Stimulated activated naive CD8-positive, alpha-beta T cell treated with anti-CD3 and anti-CD28 coated beads, Interleukin-15, Interleukin-2, amounts not matched to agents 100 ng/mL and 50 ng/mL, for 24 hours (primary cell): ENCODE measurements around the gene CYP2D6.
A peak's percentile ranks its signal among the peaks of the same experiment; 100 is the strongest.

Source experiments
- H3K27ac Mint-ChIP-seq: one replicate; pipeline ENCODE4 v1.8.0; 2021; ENCODE audit warnings: mild to moderate bottlenecking, mixed read lengths
- H3K27me3 Mint-ChIP-seq: one replicate; pipeline ENCODE4 v1.8.0; 2021; ENCODE audit warnings: mixed read lengths
- H3K36me3 Mint-ChIP-seq: one replicate; pipeline ENCODE4 v1.8.0; 2021; ENCODE audit warnings: low read depth, mixed read lengths
- H3K4me1 Mint-ChIP-seq: one replicate; pipeline ENCODE4 v1.8.0; 2021; ENCODE audit warnings: low read depth, mixed read lengths
- H3K4me3 Mint-ChIP-seq: one replicate; pipeline ENCODE4 v1.8.0; 2021; ENCODE audit warnings: mild to moderate bottlenecking, mixed read lengths
- H3K9me3 Mint-ChIP-seq: one replicate; pipeline ENCODE4 v1.8.0; 2021; ENCODE audit warnings: mixed read lengths

The CYP2D6 gene

GRCh38 chr22:42164901-42165300 lies 34.3 kb upstream of the CYP2D6 start:
- H3K4me1 Mint-ChIP-seq: no peaks in the 10 kb centered on the region
- H3K27me3 Mint-ChIP-seq: no peaks in the 10 kb centered on the region
- peak overlapping the region; percentile 9 for H3K27ac Mint-ChIP-seq
- no peak overlapping the region for H3K4me3 Mint-ChIP-seq
- peaks cover 26% of the 10 kb centered on the region for H3K36me3 Mint-ChIP-seq
- no peaks in the 10 kb centered on the region for H3K9me3 Mint-ChIP-seq

- no peak overlapping the region for H3K27ac Mint-ChIP-seq
- H3K4me1 Mint-ChIP-seq: no peaks in the 10 kb centered on the region
- peaks cover 29% of the 10 kb centered on the region for H3K36me3 Mint-ChIP-seq
- H3K9me3 Mint-ChIP-seq: no peaks in the 10 kb centered on the region
- no peaks in the 10 kb centered on the region for H3K27me3 Mint-ChIP-seq
- no peak overlapping the region for H3K4me3 Mint-ChIP-seq
These were observed 32.9 kb upstream of the CYP2D6 start for GRCh38 chr22:42163515-42163914.

- H3K9me3 Mint-ChIP-seq: no peaks in the 10 kb centered on the region
- no peak overlapping the region for H3K4me3 Mint-ChIP-seq
- H3K27me3 Mint-ChIP-seq: no peaks in the 10 kb centered on the region
- no peak overlapping the region for H3K27ac Mint-ChIP-seq
- no peaks in the 10 kb centered on the region for H3K4me1 Mint-ChIP-seq
- peaks cover 28% of the 10 kb centered on the region for H3K36me3 Mint-ChIP-seq
These were observed 32.3 kb upstream of the CYP2D6 start for GRCh38 chr22:42162728-42163489.

GRCh38 chr22:42160830-42161696 lies 30.5 kb upstream of the CYP2D6 start:
- no peak overlapping the region for H3K27ac Mint-ChIP-seq
- H3K9me3 Mint-ChIP-seq: no peaks in the 10 kb centered on the region
- H3K27me3 Mint-ChIP-seq: no peaks in the 10 kb centered on the region
- H3K36me3 Mint-ChIP-seq: peaks cover 20% of the 10 kb centered on the region
- H3K4me3 Mint-ChIP-seq: no peak overlapping the region
- no peaks in the 10 kb centered on the region for H3K4me1 Mint-ChIP-seq

- peaks cover 19% of the 10 kb centered on the region for H3K36me3 Mint-ChIP-seq
- H3K4me3 Mint-ChIP-seq: no peak overlapping the region
- no peaks in the 10 kb centered on the region for H3K27me3 Mint-ChIP-seq
- no peaks in the 10 kb centered on the region for H3K9me3 Mint-ChIP-seq
- no peaks in the 10 kb centered on the region for H3K4me1 Mint-ChIP-seq
- no peak overlapping the region for H3K27ac Mint-ChIP-seq
These were observed 29.6 kb upstream of the CYP2D6 start for GRCh38 chr22:42160251-42160650.

GRCh38 chr22:42158456-42159132 lies 28.0 kb upstream of the CYP2D6 start:
- no peaks in the 10 kb centered on the region for H3K4me1 Mint-ChIP-seq
- peaks cover 17% of the 10 kb centered on the region for H3K36me3 Mint-ChIP-seq
- no peaks in the 10 kb centered on the region for H3K9me3 Mint-ChIP-seq
- H3K4me3 Mint-ChIP-seq: no peak overlapping the region
- H3K27ac Mint-ChIP-seq: no peak overlapping the region
- H3K27me3 Mint-ChIP-seq: no peaks in the 10 kb centered on the region

- H3K36me3 Mint-ChIP-seq: peaks cover 17% of the 10 kb centered on the region
- no peaks in the 10 kb centered on the region for H3K27me3 Mint-ChIP-seq
These were observed 26.0 kb upstream of the CYP2D6 start for GRCh38 chr22:42156598-42156997.

GRCh38 chr22:42156121-42156520 lies 25.5 kb upstream of the CYP2D6 start:
- no peak overlapping the region for H3K4me3 Mint-ChIP-seq
- H3K36me3 Mint-ChIP-seq: peaks cover 17% of the 10 kb centered on the region
- H3K9me3 Mint-ChIP-seq: no peaks in the 10 kb centered on the region
- H3K4me1 Mint-ChIP-seq: no peaks in the 10 kb centered on the region
- no peaks in the 10 kb centered on the region for H3K27me3 Mint-ChIP-seq
- no peak overlapping the region for H3K27ac Mint-ChIP-seq

More at GRCh38 chr22:42156598-42156997, 26.0 kb upstream of the CYP2D6 start:
- H3K9me3 Mint-ChIP-seq: no peaks in the 10 kb centered on the region
- no peak overlapping the region for H3K4me3 Mint-ChIP-seq
- no peaks in the 10 kb centered on the region for H3K4me1 Mint-ChIP-seq
- H3K27ac Mint-ChIP-seq: no peak overlapping the region

- H3K27me3 Mint-ChIP-seq: no peaks in the 10 kb centered on the region
- H3K27ac Mint-ChIP-seq: no peak overlapping the region
These were observed 24.5 kb upstream of the CYP2D6 start for GRCh38 chr22:42155053-42155543.

GRCh38 chr22:42154293-42155052 lies 23.9 kb upstream of the CYP2D6 start:
- Mint-ChIP-seq H3K36me3 (peaks cover 13% of the 10 kb centered on the region), H3K4me3 (no peak overlapping the region), H3K27ac (no peak overlapping the region), H3K27me3 (no peaks in the 10 kb centered on the region), H3K4me1 (no peaks in the 10 kb centered on the region), H3K9me3 (no peaks in the 10 kb centered on the region)

More at GRCh38 chr22:42155053-42155543, 24.5 kb upstream of the CYP2D6 start:
- no peak overlapping the region for H3K4me3 Mint-ChIP-seq
- H3K4me1 Mint-ChIP-seq: no peaks in the 10 kb centered on the region
- peaks cover 17% of the 10 kb centered on the region for H3K36me3 Mint-ChIP-seq
- H3K9me3 Mint-ChIP-seq: no peaks in the 10 kb centered on the region

GRCh38 chr22:42152661-42153270 lies 22.2 kb upstream of the CYP2D6 start:
- no peaks in the 10 kb centered on the region for H3K9me3 Mint-ChIP-seq
- peaks cover 8% of the 10 kb centered on the region for H3K36me3 Mint-ChIP-seq
- H3K27ac Mint-ChIP-seq: no peak overlapping the region
- no peaks in the 10 kb centered on the region for H3K27me3 Mint-ChIP-seq
- H3K4me1 Mint-ChIP-seq: no peaks in the 10 kb centered on the region
- no peak overlapping the region for H3K4me3 Mint-ChIP-seq

- Mint-ChIP-seq H3K9me3 (no peaks in the 10 kb centered on the region), H3K4me3 (no peak overlapping the region), H3K27ac (no peak overlapping the region), H3K27me3 (no peaks in the 10 kb centered on the region), H3K36me3 (peaks cover 9% of the 10 kb centered on the region), H3K4me1 (no peaks in the 10 kb centered on the region)
These were observed 21.5 kb upstream of the CYP2D6 start for GRCh38 chr22:42151924-42152635.

GRCh38 chr22:42150727-42151590 lies 20.3 kb upstream of the CYP2D6 start:
- Mint-ChIP-seq H3K27ac (no peak overlapping the region), H3K36me3 (peaks cover 9% of the 10 kb centered on the region), H3K4me3 (no peak overlapping the region), H3K27me3 (no peaks in the 10 kb centered on the region), H3K4me1 (no peaks in the 10 kb centered on the region), H3K9me3 (no peaks in the 10 kb centered on the region)
